GM18526 (cell line): ENCODE data around the gene FANCM.

ENCODE experiments used
- POLR2A ChIP-seq: IDR thresholded peaks from 3 replicates; pipeline ENCODE4 v1.6.1; 2011; ENCODE audit not compliant: insufficient read length; ENCODE audit errors: extremely low read depth

Gene FANCM

DNA sequence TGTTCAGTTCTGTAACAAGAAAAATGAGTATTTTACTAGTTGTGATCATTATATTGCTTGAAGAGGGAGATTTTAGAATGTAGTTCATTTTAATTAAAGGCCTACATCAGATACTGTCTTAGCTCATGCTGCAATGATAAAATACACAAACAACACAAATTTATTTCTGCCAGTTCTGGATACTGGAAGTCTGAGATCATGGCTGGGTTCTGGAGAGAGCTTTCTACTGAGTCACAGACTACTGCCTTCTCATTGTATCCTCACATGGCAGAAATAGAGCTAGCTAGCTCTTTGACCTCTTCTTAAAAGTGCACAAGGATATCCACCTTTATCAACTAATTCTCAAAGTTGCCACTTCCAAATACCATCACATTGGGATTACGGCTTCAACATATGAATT is 63.5 kb downstream of the FANCM start:
- no peak for TF ChIP-seq POLR2A

DNA sequence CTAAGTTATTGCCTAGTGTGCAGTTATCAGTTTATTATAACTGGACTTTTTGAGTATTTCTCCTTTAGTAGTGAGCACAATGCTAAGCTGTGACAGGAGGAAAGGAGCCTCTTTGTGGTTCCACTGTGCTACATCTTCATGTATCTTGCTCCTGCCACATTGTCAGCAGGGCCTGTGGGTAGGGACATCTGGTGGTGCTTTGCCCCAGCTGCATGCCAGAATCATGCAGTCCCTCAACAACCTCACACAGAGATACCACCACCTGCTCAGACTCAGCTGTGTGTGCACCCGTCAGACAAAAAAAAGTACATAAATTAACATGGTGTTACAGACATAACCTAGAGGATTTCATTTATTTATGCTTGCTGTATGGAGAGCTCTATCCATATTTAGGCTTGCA is 66.2 kb downstream of the FANCM start:
- TF ChIP-seq POLR2A = no peak

DNA sequence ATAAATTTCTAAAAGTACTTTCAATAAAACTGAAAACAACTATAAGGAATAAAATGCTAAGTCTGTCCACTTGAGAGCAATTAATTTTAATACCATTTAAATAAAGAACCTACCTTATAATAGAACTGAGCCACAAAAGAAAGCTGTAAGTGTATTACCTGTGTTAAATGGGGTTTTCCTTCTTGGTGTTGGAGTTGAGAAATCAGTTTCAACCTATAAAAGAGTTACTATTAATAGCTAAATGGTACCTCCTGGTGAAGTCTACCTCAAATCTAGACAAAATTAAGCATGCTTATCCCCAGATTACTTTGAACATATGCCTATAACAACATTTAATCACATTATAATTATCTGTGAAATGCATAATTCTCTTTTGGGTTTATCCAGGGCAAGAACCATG is 68.5 kb downstream of the FANCM start:
- TF ChIP-seq POLR2A = no peak

GRCh38 chr14:45210159-45210558 is 74.4 kb downstream of the FANCM start:
- no peak for TF ChIP-seq POLR2A

DNA sequence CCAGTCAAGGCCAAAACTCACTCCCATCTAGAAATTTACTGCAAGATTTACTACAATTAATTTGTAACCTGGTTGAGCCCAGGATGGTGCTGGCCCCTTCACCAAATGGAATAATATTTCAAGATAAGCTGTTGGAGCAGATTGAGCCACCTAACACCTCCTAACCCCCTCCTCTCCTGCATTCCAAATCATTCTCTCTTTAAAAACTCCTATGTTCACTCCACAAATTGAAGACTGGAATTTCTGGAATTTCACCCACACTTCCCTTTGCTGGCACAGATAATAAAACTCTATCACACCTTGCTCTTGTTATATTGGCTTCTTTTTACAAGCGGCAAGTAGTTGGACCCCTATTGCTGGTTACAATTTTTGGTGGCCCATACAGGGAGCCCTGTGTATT is 75.6 kb downstream of the FANCM start:
- TF ChIP-seq POLR2A = no peak

GRCh38 chr14:45212231-45212630 is 76.5 kb downstream of the FANCM start:
- no peak for TF ChIP-seq POLR2A

DNA sequence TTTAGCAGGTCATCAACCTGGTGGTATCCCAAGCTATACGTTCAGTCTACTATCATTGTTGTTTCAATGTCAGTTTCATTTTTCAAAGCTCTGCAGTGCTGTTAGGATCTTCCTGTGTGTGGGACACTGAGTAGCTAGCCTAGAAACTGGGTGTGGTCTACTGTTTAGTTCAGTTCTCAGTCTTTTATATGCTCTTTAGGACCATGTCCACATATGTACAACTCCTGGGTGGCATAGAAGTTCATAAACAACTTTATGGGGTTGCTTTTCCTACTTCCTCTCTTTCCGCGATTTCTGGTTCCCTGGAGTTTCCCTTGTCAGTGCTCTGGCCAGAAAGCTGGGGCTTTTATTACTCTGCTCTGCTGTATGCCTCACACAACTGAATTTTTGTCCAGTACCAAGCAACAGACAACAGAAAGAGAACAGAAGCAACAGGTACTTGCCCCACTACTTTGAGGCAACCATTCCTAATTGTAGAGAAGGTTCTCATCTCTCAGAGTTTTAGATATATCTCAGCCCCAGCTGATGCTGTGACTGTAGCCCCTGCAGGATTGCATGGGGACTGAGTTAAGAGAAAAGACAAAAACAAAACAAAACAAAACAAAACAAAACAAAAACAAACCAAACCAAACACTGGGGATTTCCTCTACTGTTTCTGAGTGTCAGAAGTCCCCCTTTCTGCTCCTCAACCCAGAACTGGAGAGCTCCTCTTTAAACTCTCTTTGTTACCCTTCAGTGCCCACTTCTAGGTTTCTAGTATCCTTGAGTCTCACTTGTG is 86.9 kb downstream of the FANCM start:
- no peak for TF ChIP-seq POLR2A

GRCh38 chr14:45227566-45227965 is 91.8 kb downstream of the FANCM start:
- no peak for TF ChIP-seq POLR2A

DNA sequence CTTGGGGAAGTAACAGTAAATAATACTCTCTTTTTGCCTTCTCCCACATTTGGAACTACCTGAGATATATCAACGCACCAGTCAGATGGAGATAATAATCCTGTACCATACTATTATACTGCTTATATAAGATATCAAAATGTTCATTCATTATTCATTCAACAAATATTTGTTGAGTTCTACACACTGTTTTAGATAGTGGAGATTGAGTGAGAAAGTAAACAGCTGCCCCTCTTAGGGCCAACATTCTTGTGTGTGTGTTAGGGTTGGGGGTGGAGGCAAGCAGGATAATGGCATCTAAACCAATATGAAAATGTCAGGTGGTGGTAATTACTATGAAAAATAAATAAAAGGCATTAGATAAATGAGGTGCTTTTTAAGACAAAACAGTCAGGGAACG is 103.3 kb downstream of the FANCM start:
- TF ChIP-seq POLR2A = no peak

GRCh38 chr14:45242706-45243105 is 107.0 kb downstream of the FANCM start:
- no peak for TF ChIP-seq POLR2A

- TF ChIP-seq POLR2A = no peak
Observed at GRCh38 chr14:45246151-45246550, 110.4 kb downstream of the FANCM start.

- no peak for TF ChIP-seq POLR2A
Observed at GRCh38 chr14:45246691-45247090, 111.0 kb downstream of the FANCM start.

- no peak for TF ChIP-seq POLR2A
Observed at GRCh38 chr14:45247427-45247826, 111.7 kb downstream of the FANCM start.

GRCh38 chr14:45249856-45250575 is 114.3 kb downstream of the FANCM start:
- no peak for TF ChIP-seq POLR2A
